GM10266 (cell line): ENCODE results near the gene PARD6G.

Source experiments
- DNase-seq: peaks from one replicate; pipeline ENCODE4 v3.0.0; 2012; ENCODE audit errors: extremely low spot score
- TF ChIP-seq, protein P1 (sequence below): IDR thresholded peaks from 2 replicates; pipeline ENCODE4 v1.5.1; 2012; ENCODE audit warnings: mild to moderate bottlenecking, low read depth; ENCODE audit not compliant: control insufficient read depth, insufficient read depth; ENCODE audit errors: missing control alignments

Gene PARD6G

GRCh38 chr18:80161781-80162417 lies 85.4 kb downstream of the PARD6G start:
- DNase-seq = no peak

GRCh38 chr18:80159713-80160636 lies 87.3 kb downstream of the PARD6G start:
- TF ChIP-seq, protein P1, sequence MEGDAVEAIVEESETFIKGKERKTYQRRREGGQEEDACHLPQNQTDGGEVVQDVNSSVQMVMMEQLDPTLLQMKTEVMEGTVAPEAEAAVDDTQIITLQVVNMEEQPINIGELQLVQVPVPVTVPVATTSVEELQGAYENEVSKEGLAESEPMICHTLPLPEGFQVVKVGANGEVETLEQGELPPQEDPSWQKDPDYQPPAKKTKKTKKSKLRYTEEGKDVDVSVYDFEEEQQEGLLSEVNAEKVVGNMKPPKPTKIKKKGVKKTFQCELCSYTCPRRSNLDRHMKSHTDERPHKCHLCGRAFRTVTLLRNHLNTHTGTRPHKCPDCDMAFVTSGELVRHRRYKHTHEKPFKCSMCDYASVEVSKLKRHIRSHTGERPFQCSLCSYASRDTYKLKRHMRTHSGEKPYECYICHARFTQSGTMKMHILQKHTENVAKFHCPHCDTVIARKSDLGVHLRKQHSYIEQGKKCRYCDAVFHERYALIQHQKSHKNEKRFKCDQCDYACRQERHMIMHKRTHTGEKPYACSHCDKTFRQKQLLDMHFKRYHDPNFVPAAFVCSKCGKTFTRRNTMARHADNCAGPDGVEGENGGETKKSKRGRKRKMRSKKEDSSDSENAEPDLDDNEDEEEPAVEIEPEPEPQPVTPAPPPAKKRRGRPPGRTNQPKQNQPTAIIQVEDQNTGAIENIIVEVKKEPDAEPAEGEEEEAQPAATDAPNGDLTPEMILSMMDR = peak; percentile 61
- DNase-seq = peak; percentile 69

More at GRCh38 chr18:80161781-80162417, 85.4 kb downstream of the PARD6G start:
- TF ChIP-seq, protein P1 = no peak

DNA sequence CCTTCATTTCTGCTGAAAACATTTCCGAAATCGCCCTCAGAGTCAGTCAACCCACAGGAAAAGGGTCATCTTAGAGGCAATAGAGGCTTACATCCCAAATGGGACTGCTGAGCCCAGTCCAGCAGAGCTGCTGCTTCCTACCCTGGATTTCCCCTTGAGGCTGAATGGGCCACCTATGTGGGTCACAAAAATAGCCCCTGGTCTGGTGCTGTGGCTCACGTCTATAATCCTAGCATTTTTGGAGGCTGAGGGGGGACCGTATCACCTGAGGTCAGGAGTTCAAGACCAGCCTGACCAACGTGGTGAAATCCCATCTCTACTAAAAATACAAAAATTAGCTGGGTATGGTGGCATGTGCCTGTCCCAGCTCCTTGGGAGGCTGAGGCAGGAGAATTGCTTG lies 88.9 kb downstream of the PARD6G start:
- TF ChIP-seq, protein P1 = no peak
- no peak for DNase-seq

- TF ChIP-seq, protein P1 = peak; percentile 97
- DNase-seq = peak; percentile 79
These were observed 89.5 kb downstream of the PARD6G start for GRCh38 chr18:80157708-80158343.

DNA sequence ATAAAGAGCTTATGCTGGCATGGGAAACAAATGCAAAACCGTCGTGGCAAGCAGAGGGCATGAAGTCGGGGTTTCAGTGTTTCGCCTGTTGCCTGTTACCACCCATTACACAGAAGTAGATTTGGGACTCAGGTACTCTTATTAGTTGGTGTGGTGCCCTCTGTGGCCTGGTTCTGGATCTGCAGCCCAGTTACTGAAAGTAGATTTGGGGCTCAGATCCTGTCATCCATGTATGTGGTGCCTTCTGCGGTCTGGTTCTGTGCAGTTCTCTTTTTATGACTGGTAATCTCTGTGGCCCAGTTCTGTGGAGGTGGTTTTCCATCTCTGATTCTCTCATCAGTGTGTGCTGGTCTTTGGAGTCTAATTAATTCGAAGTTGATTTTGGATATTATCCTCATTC lies 93.0 kb downstream of the PARD6G start:
- DNase-seq = peak; percentile 53
- TF ChIP-seq, protein P1 = peak; percentile 55

GRCh38 chr18:80149667-80150066 lies 97.6 kb downstream of the PARD6G start:
- DNase-seq = no peak
- TF ChIP-seq, protein P1 = no peak
